WTC11 (cell line): ENCODE results near the gene ALDH9A1. TPM values are rescaled to one million over a fixed set of nuclear protein-coding genes. Genes with fewer than 3 reads are reported as not detected.

Experiments used
- ATAC-seq: fragments of 200-7000 bp; cut with Tn5 transposase; 2 replicates; pipeline ENCODE4 v1.10.0; 2021; ENCODE audit warnings: mild to moderate bottlenecking, moderate library complexity
- CTCF ChIA-PET: fragments of 300-600 bp; sonication (Branson Sonifier 250); formaldehyde crosslinking; loops from one replicate; lab custom pipeline; 2021; ENCODE audit warnings: antibody characterized with exemption; lab: Charles Lee
- POLR2A ChIA-PET: fragments of 350-600 bp; sonication (Branson Sonifier 250); formaldehyde crosslinking; loops from one replicate; lab custom pipeline; 2021; ENCODE audit warnings: antibody characterized with exemption; lab: Charles Lee
- DNase-seq: peaks from one replicate; pipeline ENCODE4 v3.0.0; 2021; ENCODE audit warnings: low spot score
- H3K27ac Mint-ChIP-seq: 2 replicates; pipeline ENCODE4 v1.8.0; 2021; ENCODE audit warnings: mixed read lengths
- H3K27me3 Mint-ChIP-seq: 2 replicates; pipeline ENCODE4 v1.8.0; 2021; ENCODE audit warnings: low read depth, mild to moderate bottlenecking, moderate library complexity, mixed read lengths
- H3K36me3 Mint-ChIP-seq: 2 replicates; pipeline ENCODE4 v1.8.0; 2021; ENCODE audit warnings: mixed read lengths
- H3K4me1 Mint-ChIP-seq: 2 replicates; pipeline ENCODE4 v1.8.0; 2022; ENCODE audit warnings: mixed read lengths
- H3K4me3 Mint-ChIP-seq: 2 replicates; pipeline ENCODE4 v1.8.0; 2021; ENCODE audit warnings: mild to moderate bottlenecking, moderate library complexity, mixed read lengths
- H3K9me3 Mint-ChIP-seq: 2 replicates; pipeline ENCODE4 v1.8.0; 2021; ENCODE audit warnings: mixed read lengths
- AR ChIP-seq: fragments of 250-450 bp; sonication (Bioruptor Pico); IDR thresholded peaks from 2 replicates; pipeline ENCODE4 v1.9.0; 2021; ENCODE audit warnings: mild to moderate bottlenecking
- ATF1 ChIP-seq: sonication (generic); formaldehyde crosslinking; IDR thresholded peaks from 2 replicates; pipeline ENCODE4 v1.8.1; 2023; ENCODE audit warnings: mild to moderate bottlenecking, moderate library complexity, missing genetic modification reagents
- GRHL2 ChIP-seq: fragments of 250-450 bp; sonication (Bioruptor Pico); IDR thresholded peaks from 2 replicates; pipeline ENCODE4 v1.8.0; 2022; ENCODE audit warnings: mild to moderate bottlenecking, moderate library complexity; ENCODE audit not compliant: insufficient replicate concordance, severe bottlenecking
- HMGA2 ChIP-seq: fragments of 250-450 bp; sonication (Bioruptor Pico); IDR thresholded peaks from 2 replicates; pipeline ENCODE4 v1.4.0; 2021; ENCODE audit warnings: mild to moderate bottlenecking, moderate library complexity
- IRF1 ChIP-seq: sonication (generic); formaldehyde crosslinking; IDR thresholded peaks from 2 replicates; pipeline ENCODE4 v1.8.0; 2023; ENCODE audit warnings: missing genetic modification reagents
- NFYB ChIP-seq: sonication (generic); formaldehyde crosslinking; conservative IDR thresholded peaks from 2 replicates; pipeline ENCODE4 v1.8.0; 2022; ENCODE audit warnings: low read depth, missing genetic modification reagents
- NR2C2 ChIP-seq: sonication (generic); formaldehyde crosslinking; IDR thresholded peaks from 2 replicates; pipeline ENCODE4 v1.8.0; 2022; ENCODE audit warnings: mild to moderate bottlenecking, missing genetic modification reagents
- SMAD4 ChIP-seq: sonication (generic); formaldehyde crosslinking; IDR thresholded peaks from 2 replicates; pipeline ENCODE4 v1.8.0; 2022; ENCODE audit warnings: mild to moderate bottlenecking, missing genetic modification reagents
- TEAD4 ChIP-seq: sonication (generic); formaldehyde crosslinking; IDR thresholded peaks from 2 replicates; pipeline ENCODE4 v1.8.0; 2022; ENCODE audit warnings: mild to moderate bottlenecking, missing genetic modification reagents
- ZBTB21 ChIP-seq: sonication (generic); formaldehyde crosslinking; IDR thresholded peaks from 2 replicates; pipeline ENCODE4 v1.8.1; 2023; ENCODE audit warnings: mild to moderate bottlenecking, missing genetic modification reagents, borderline replicate concordance
- ZBTB43 ChIP-seq: sonication (generic); formaldehyde crosslinking; IDR thresholded peaks from 2 replicates; pipeline ENCODE4 v1.8.1; 2023; ENCODE audit warnings: mild to moderate bottlenecking, missing genetic modification reagents
- ZMAT4 ChIP-seq: fragments of 250-450 bp; sonication (Bioruptor Pico); IDR thresholded peaks from 2 replicates; pipeline ENCODE4 v1.9.0; 2021; ENCODE audit warnings: mild to moderate bottlenecking
- ZNF121 ChIP-seq: sonication (generic); formaldehyde crosslinking; IDR thresholded peaks from 2 replicates; pipeline ENCODE4 v1.8.0; 2023; ENCODE audit warnings: missing genetic modification reagents
- ZNF138 ChIP-seq: sonication (generic); formaldehyde crosslinking; conservative IDR thresholded peaks from 2 replicates; pipeline ENCODE4 v1.8.1; 2022; ENCODE audit warnings: mild to moderate bottlenecking, moderate library complexity, missing genetic modification reagents
- ZNF317 ChIP-seq: sonication (generic); formaldehyde crosslinking; IDR thresholded peaks from 2 replicates; pipeline ENCODE4 v1.8.1; 2023; ENCODE audit warnings: low read depth, mild to moderate bottlenecking, moderate library complexity, missing genetic modification reagents, borderline replicate concordance
- ZNF416 ChIP-seq: fragments of 250-450 bp; sonication (Bioruptor Pico); IDR thresholded peaks from 2 replicates; pipeline ENCODE4 v1.9.0; 2021; ENCODE audit warnings: mild to moderate bottlenecking, inconsistent platforms
- ZNF512 ChIP-seq: sonication (generic); formaldehyde crosslinking; IDR thresholded peaks from 2 replicates; pipeline ENCODE4 v1.8.1; 2022; ENCODE audit warnings: missing genetic modification reagents, borderline replicate concordance
- total RNA-seq: library from RNA; stranded (reverse); gene quantifications from 3 replicates; pipeline ENCODE4 v1.2.3, GENCODE V29; 2021

The ALDH9A1 gene
- total RNA-seq, 1 experiment from 2014 or later, result 51.9 TPM

GRCh38 chr1:165688046-165688445 lies 10.3 kb downstream of the ALDH9A1 start:
- ATAC-seq (no peak), DNase-seq (no peak)
- Mint-ChIP-seq H3K27me3 (no peaks in the 10 kb centered on the region), H3K36me3 (peaks cover 44% of the 10 kb centered on the region), H3K9me3 (peaks cover 30% of the 10 kb centered on the region), H3K4me1 (peaks cover 12% of the 10 kb centered on the region), H3K27ac (no peak overlapping the region; the same call in 1 of the 2 replicates), H3K4me3 (no peak overlapping the region)
- ChIA-PET CTCF (no interaction called here), POLR2A (no interaction called here)
- TF ChIP-seq GRHL2, result no peak
- no peak for TF ChIP-seq ZNF512 (CRISPR knock-in tag)

- CTCF ChIA-PET, result interaction anchor here (1.0 to 1.4 kb wide), 4 partner anchors 11 to 227 kb away, joined by 3 to 15 read pairs (median 3); partner anchors contain the start of gene ALDH9A1
- H3K36me3 Mint-ChIP-seq, result peaks cover 48% of the 10 kb centered on the region
Measured at GRCh38 chr1:165686971-165687433, 11.4 kb downstream of the ALDH9A1 start.

GRCh38 chr1:165686121-165686970 lies 12.0 kb downstream of the ALDH9A1 start:
- H3K27me3 Mint-ChIP-seq, result no peaks in the 10 kb centered on the region
- peaks cover 12% of the 10 kb centered on the region for H3K4me1 Mint-ChIP-seq
- H3K27ac Mint-ChIP-seq, result peak overlapping the region; percentile 37
- ChIA-PET CTCF (interaction anchor here (0.6 to 1.4 kb wide), 11 partner anchors 10 to 437 kb away, joined by 3 to 15 read pairs (median 3); partner anchors contain the start of gene ALDH9A1), POLR2A (no interaction called here)
- TF ChIP-seq IRF1 (CRISPR knock-in tag), result no peak
- no peak for TF ChIP-seq ZBTB21 (CRISPR knock-in tag)
- no peak for TF ChIP-seq ZNF138 (CRISPR knock-in tag)
- no peak for TF ChIP-seq ZNF416
- TF ChIP-seq ZBTB43, result no peak
- TF ChIP-seq ZNF121 (CRISPR knock-in tag), result no peak
- no peak for TF ChIP-seq SMAD4 (CRISPR knock-in tag)
- no peak for TF ChIP-seq ZNF317
- TF ChIP-seq ZMAT4, result no peak
- TF ChIP-seq, all 79 proteins: peak for 0
- H3K4me3 Mint-ChIP-seq, result no peak overlapping the region
- peak; percentile 26 for DNase-seq
- ATAC-seq, result peak; percentile 88
- H3K9me3 Mint-ChIP-seq, result peaks cover 19% of the 10 kb centered on the region
- H3K36me3 Mint-ChIP-seq, result peaks cover 44% of the 10 kb centered on the region

More at GRCh38 chr1:165686971-165687433, 11.4 kb downstream of the ALDH9A1 start:
- no peak for ATAC-seq
- no peak for TF ChIP-seq AR
- TF ChIP-seq ATF1 (CRISPR knock-in tag), result no peak
- no peak for TF ChIP-seq HMGA2
- TF ChIP-seq NR2C2 (CRISPR knock-in tag), result no peak
- no peak for TF ChIP-seq ZNF416
- TF ChIP-seq NFYB (CRISPR knock-in tag), result no peak
- no peak for TF ChIP-seq TEAD4
- TF ChIP-seq, all 79 proteins: peak for 0
- DNase-seq, result no peak
- H3K27ac Mint-ChIP-seq, result no peak overlapping the region
- peaks cover 12% of the 10 kb centered on the region for H3K4me1 Mint-ChIP-seq
- POLR2A ChIA-PET, result no interaction called here
- peaks cover 26% of the 10 kb centered on the region for H3K9me3 Mint-ChIP-seq
- H3K27me3 Mint-ChIP-seq, result no peaks in the 10 kb centered on the region
- H3K4me3 Mint-ChIP-seq, result no peak overlapping the region
